HEK293T (cell line): ENCODE data around the gene KANSL1.

Experiments used
- BHLHE40 ChIP-seq: fragments of 450-650 bp; IDR thresholded peaks from 2 replicates; pipeline ENCODE4 v1.6.1; 2016; ENCODE audit warnings: mild to moderate bottlenecking, moderate library complexity, borderline replicate concordance
- ELF4 ChIP-seq: fragments of 450-650 bp; IDR thresholded peaks from 2 replicates; pipeline ENCODE4 v1.6.1; 2017; ENCODE audit warnings: antibody characterized with exemption
- FOXA1 ChIP-seq: fragments of 450-650 bp; IDR thresholded peaks from 2 replicates; pipeline ENCODE4 v1.6.1; 2016; ENCODE audit warnings: mild to moderate bottlenecking
- NFRKB ChIP-seq: fragments of 450-650 bp; IDR thresholded peaks from 2 replicates; pipeline ENCODE4 v1.6.1; 2016; ENCODE audit warnings: mild to moderate bottlenecking, moderate library complexity

DNA sequence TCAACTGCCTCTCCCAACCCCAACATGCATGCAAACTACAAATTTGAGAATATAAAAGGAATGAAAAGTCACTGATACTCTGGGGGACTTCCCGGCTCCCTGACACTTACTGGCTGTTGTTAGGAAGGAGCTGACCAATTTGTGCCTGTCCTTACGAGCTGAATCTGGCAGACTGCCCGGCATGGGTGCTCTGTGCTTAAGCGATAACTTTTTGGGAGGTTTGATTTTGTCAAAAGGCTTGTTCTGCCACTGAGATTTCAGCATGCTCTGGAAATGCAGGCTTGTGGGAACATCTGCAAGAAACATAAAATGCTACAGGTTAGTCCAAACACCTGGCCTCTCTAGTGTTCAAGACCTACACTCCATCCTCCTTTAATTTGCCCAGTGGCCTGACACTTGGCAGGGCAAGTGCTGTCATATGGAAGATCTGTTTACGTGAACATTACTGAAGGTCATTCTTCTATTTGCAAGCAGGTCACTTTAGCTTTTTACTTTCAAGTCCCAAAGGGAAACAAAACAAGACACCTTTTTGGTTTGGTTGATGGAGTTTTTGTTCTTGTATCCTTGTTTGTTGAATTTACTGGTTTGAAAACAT, 153.5 kb downstream of the KANSL1 start:
- TF ChIP-seq FOXA1 (no peak), NFRKB (no peak), BHLHE40 (no peak), ELF4 (no peak)
